ENCODE results near the gene OSBPL9. TPM values are rescaled to one million over a fixed set of nuclear protein-coding genes. Genes with fewer than 3 reads are reported as not detected.

OSBPL9 gene
- total RNA-seq, 1 donor from 2014 or later, result 63.7 TPM

DNA sequence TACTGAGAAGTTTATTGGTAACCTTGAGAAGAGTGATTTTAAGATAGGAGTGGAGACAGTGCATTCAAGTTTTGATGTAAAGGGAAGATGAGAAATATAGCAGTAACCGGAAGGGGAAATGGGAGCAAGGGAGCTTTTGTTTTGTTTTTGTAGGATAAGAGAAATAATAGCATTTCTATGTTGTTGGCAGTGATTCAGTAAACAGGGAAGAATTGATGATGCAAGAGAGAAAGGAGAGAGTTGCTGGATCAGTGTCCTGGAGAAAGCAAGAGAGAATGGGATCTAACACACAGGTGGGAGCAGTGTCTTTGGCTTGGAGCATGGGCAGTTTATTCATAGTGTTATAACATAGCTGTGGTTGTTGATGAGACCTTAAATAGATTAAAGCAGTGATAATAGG, 56.4 kb downstream of the OSBPL9 start:
- ChIA-PET CTCF (no interaction called here), POLR2A (no interaction called here)
- Mint-ChIP-seq H3K9me3 (no peaks in the 10 kb centered on the region), H3K27ac (no peak overlapping the region), H3K36me3 (ENCODE audit: low read depth) (peaks cover 12% of the 10 kb centered on the region), H3K4me3 (no peak overlapping the region), H3K4me1 (peaks cover 2% of the 10 kb centered on the region), H3K27me3 (no peaks in the 10 kb centered on the region)
- DNase-seq (no peak), ATAC-seq (ENCODE audit: low read depth) (no peak)
- TF ChIP-seq, protein P1, sequence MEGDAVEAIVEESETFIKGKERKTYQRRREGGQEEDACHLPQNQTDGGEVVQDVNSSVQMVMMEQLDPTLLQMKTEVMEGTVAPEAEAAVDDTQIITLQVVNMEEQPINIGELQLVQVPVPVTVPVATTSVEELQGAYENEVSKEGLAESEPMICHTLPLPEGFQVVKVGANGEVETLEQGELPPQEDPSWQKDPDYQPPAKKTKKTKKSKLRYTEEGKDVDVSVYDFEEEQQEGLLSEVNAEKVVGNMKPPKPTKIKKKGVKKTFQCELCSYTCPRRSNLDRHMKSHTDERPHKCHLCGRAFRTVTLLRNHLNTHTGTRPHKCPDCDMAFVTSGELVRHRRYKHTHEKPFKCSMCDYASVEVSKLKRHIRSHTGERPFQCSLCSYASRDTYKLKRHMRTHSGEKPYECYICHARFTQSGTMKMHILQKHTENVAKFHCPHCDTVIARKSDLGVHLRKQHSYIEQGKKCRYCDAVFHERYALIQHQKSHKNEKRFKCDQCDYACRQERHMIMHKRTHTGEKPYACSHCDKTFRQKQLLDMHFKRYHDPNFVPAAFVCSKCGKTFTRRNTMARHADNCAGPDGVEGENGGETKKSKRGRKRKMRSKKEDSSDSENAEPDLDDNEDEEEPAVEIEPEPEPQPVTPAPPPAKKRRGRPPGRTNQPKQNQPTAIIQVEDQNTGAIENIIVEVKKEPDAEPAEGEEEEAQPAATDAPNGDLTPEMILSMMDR (IDR thresholded peaks at IDR 0.05), result no peak
- intact Hi-C loops (cut with micrococcal nuclease), result no loop called here

DNA sequence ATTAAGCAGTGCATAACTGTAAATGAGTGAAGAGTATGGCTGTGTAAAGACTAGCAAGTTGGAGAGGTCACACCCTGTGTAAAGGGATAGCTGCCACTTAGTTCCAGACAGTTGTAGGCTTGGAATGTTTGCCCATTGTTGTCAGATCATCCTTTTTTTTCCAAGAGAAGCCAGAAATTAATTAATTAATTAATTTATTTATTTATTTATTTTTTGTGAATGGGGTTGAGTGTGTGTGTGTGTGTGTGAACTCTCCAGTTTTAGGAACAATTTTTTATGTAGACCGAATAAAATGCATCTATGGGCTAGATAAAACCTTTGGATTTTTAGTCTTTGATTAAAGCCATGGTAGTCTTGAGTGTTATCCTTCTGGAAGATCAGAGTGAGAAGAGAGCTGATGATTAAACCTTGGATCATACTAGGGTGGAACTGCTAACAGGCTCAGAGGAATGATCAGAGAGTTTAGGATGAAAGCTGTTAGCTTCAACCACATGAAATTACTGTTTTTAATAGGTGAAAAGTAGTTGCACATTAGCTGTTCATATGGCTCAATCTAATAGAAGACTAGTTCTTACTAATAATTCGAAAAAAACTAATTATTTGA, 58.4 kb downstream of the OSBPL9 start:
- intact Hi-C loops (cut with micrococcal nuclease), result no loop called here
- peaks cover 5% of the 10 kb centered on the region for H3K36me3 Mint-ChIP-seq (ENCODE audit: low read depth)
- POLR2A ChIA-PET, result interaction anchor here (0.6 kb wide), 1 partner anchor 19 kb away, joined by 3 read pairs; no protein-coding TSS in a partner anchor
- H3K9me3 Mint-ChIP-seq, result no peaks in the 10 kb centered on the region
- H3K27ac Mint-ChIP-seq, result no peak overlapping the region
- CTCF ChIA-PET, result no interaction called here
- no peak overlapping the region for H3K4me3 Mint-ChIP-seq
- no peak for ATAC-seq (ENCODE audit: low read depth)
- H3K4me1 Mint-ChIP-seq, result peaks cover 7% of the 10 kb centered on the region
- TF ChIP-seq, protein P1 (IDR thresholded peaks at IDR 0.05), result no peak
- H3K27me3 Mint-ChIP-seq, result no peaks in the 10 kb centered on the region
- DNase-seq, result no peak

DNA sequence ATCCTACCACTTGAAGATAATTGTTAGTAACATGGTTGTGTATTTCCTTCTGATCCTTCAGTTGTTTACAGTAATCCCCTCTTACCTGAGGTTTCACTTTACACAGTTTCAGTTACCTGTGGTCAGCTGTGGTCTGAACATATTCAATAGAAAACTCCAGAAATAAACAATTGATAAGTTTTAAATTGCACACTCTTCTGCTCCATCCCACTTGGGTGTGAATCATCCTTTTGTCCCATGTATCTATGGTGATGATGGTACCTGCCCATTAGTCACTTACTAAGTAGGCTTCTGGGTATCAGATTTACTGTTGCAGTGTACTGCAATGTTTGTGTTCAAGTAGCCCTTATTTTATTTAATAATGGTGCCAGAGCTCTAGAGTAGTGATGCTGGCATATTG, 62.5 kb downstream of the OSBPL9 start:
- ChIA-PET POLR2A (no interaction called here), CTCF (no interaction called here)
- TF ChIP-seq, protein P1 (IDR thresholded peaks at IDR 0.05), result no peak
- Mint-ChIP-seq H3K27ac (no peak overlapping the region), H3K9me3 (no peaks in the 10 kb centered on the region), H3K36me3 (ENCODE audit: low read depth) (peaks cover 2% of the 10 kb centered on the region), H3K4me1 (peaks cover 7% of the 10 kb centered on the region), H3K27me3 (no peaks in the 10 kb centered on the region), H3K4me3 (no peak overlapping the region)
- DNase-seq (no peak), ATAC-seq (ENCODE audit: low read depth) (no peak)
- intact Hi-C loops (cut with micrococcal nuclease), result no loop called here

DNA sequence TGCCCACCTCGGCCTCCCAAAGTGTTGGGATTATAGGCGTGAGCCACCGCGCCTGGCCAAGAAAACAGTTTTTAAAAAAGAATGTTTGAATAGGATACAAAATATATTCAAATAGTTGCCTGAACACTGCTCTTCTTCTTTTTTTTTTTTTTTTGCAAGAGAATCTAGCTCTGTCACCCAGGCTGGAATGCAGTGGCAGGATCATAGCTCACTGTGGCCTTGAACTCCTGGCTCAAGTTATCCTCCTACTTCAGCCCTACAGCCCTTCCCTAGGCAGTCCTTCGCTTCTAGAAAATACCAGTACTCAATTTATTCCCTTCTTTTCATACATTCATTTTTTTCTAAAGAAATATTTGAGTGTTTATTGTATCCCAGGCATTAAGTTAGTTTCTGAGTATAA, 67.9 kb downstream of the OSBPL9 start:
- H3K27me3 Mint-ChIP-seq, result no peaks in the 10 kb centered on the region
- H3K4me3 Mint-ChIP-seq, result no peak overlapping the region
- CTCF ChIA-PET, result no interaction called here

DNA sequence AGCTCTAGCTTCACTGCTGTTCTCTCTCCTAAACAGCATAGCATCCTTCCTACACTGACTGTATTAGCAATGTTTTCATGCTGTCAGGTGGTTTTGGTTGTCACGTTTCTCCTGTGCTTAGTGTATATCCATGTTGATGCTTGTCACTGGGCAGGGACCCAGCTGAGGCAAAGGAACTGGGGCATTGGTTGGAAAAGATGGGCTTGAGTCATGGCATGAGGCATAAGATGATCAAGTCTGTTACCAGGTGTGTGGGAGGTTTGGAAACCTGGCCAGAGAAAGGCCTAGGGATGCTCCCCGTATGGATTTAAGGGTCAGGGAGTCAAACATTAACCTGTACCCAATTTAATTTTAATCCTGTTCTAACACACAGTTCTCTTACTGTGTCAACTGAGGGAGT, 69.6 kb downstream of the OSBPL9 start:
- H3K4me1 Mint-ChIP-seq, result peaks cover 22% of the 10 kb centered on the region
- TF ChIP-seq, protein P1 (IDR thresholded peaks at IDR 0.05), result no peak
- intact Hi-C loops (cut with micrococcal nuclease), result no loop called here
- no peak overlapping the region for H3K27ac Mint-ChIP-seq
- DNase-seq (no peak), ATAC-seq (ENCODE audit: low read depth) (no peak)
- H3K27me3 Mint-ChIP-seq, result no peaks in the 10 kb centered on the region
- ChIA-PET POLR2A (no interaction called here), CTCF (no interaction called here)
- no peaks in the 10 kb centered on the region for H3K36me3 Mint-ChIP-seq (ENCODE audit: low read depth)
- no peak overlapping the region for H3K4me3 Mint-ChIP-seq
- no peaks in the 10 kb centered on the region for H3K9me3 Mint-ChIP-seq

More for the DNA sequence above, 67.9 kb downstream of the OSBPL9 start:
- no peaks in the 10 kb centered on the region for H3K36me3 Mint-ChIP-seq (ENCODE audit: low read depth)
- ATAC-seq (ENCODE audit: low read depth) (no peak), DNase-seq (no peak)
- TF ChIP-seq, protein P1 (IDR thresholded peaks at IDR 0.05), result no peak
- POLR2A ChIA-PET, result interaction anchor here (0.6 kb wide), 1 partner anchor 138 kb away, joined by 3 read pairs; no protein-coding TSS in a partner anchor
- no peaks in the 10 kb centered on the region for H3K9me3 Mint-ChIP-seq
- intact Hi-C loops (cut with micrococcal nuclease), result no loop called here
- peaks cover 22% of the 10 kb centered on the region for H3K4me1 Mint-ChIP-seq
- H3K27ac Mint-ChIP-seq, result no peak overlapping the region
